NCI-H1105 treated with DMSO at 0.1 percent for 48 hours (cell line): ENCODE data around the gene NEUROD2.

Experiments
- DNase-seq: peaks from one replicate; lab custom pipeline; 2025; lab: John Stamatoyannopoulos, UW

Gene NEUROD2

GRCh38 chr17:39607851-39608130 is at the start of gene NEUROD2:
NEUROD2 (minus strand) TSS chr17:39607920; CDS start chr17:39606599, 1,321 bp downstream.
- no peak for DNase-seq

DNA sequence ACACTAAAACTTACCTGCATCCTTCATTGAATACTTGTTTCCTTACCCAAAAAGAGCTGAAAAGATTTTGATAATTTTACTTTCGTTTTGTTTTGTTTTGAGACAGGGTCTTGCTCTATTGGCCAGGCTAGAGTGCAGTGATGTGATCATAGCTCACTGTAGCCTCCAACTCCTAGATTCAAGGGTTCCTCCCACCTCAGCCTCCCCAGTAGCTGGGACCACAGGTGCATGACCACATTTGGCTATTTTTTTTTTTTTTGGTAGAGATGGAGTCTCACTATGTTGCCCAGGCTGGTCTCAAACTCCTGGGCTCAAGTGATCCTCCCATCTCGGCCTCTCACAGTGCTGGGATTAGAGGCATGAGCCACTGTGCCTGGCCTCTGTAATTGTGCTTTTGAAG is 47.4 kb upstream of the NEUROD2 start:
- no peak for DNase-seq

DNA sequence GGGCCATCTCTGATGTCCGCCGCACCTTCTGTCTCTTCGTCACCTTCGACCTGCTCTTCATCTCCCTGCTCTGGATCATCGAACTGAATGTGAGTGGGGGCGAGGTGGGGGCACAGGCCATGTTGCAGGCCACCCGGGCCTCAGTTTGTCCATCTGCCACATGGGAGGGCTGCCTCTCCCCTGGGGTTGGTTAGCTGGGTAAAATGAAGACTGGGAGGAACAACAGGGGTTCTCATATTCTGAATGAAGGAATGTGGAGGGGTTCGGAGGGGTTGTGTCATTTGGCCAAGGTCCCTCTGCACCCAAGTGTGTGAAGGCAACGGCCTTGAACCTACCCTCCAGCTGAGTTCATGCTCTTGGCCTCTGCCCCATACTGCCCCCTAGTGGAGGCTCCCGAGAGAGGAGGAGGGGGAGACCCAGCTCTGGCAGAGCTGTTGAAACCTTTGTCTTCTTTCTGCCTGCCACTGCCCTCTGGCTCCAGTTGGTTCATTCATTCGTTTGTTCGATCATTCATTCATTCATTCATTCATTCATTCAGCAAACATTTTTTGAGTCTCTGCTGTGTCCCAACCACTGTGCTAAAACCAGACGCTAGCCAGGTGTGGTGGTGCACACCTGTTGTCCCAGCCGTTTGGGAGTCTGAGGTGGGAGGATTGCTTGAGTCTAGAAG is 46.1 kb upstream of the NEUROD2 start:
- peak; percentile 2 for DNase-seq

DNA sequence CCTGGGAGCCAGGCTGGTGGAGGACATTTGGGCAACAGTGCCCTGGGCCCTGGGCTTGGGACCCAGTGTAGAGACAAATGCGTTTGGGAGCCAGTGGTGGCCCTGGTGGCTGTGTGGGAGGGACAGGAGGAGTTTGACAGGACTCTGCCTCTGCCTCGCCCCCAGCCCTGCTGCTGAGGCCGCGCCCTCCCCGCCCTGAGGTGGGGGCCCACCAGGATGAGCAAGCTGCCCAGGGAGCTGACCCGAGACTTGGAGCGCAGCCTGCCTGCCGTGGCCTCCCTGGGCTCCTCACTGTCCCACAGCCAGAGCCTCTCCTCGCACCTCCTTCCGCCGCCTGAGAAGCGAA is 45.6 kb upstream of the NEUROD2 start:
- DNase-seq: no peak

GRCh38 chr17:39652587-39653315 is 45.0 kb upstream of the NEUROD2 start:
- no peak for DNase-seq

DNA sequence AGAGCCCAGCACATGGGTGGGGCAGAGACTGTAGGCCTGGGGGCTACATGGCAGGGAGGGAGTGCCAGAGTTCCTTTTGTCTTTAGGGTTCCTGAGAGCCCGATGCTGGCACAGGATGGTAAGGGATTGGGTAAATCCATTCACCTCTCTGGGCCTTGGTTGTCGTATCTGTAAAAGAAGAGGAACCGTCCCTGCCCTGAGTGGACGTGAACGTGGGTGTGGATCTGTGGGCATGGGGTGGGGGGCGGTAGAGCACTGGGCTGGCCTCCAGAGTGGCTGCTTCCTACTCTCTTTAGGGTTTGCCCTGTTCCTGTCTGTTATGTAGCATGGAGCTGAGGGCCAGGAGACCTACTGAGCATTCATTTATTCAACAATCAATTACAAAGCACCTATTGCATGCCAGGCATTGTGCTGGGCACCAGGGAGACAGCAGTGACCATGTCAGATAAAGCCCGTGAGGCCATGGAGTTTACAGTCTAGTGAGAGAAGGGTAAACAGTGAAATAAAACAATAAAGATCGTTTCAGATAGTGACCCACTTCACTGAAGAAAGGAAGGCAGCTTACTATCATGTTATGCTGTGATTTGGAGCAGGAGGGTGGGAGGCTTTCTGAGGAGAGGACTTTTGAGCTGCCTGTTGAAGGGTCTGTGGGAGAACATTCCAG is 44.3 kb upstream of the NEUROD2 start:
- DNase-seq: no peak

DNA sequence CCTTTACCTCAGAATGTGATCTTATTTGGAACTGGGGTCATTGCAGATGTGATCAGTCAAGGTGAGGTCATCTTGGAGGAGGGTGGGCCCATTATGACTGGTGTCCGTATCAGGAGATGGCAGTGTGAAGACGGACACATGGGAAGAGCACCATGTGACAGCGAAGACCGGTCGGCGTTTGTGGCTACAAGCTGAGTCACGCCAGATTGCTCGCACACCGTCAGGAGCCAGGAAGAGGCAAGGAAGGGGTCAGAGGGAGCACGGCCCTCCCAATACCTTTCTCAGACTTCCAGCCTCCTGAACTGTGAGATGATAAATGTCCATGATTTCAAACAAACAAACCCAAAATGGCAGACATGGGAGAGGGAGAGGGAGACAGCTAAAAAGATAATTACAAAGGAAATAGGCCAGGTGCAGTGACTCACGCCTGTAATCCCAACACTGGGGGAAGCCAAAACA is 42.4 kb upstream of the NEUROD2 start:
- DNase-seq: no peak

DNA sequence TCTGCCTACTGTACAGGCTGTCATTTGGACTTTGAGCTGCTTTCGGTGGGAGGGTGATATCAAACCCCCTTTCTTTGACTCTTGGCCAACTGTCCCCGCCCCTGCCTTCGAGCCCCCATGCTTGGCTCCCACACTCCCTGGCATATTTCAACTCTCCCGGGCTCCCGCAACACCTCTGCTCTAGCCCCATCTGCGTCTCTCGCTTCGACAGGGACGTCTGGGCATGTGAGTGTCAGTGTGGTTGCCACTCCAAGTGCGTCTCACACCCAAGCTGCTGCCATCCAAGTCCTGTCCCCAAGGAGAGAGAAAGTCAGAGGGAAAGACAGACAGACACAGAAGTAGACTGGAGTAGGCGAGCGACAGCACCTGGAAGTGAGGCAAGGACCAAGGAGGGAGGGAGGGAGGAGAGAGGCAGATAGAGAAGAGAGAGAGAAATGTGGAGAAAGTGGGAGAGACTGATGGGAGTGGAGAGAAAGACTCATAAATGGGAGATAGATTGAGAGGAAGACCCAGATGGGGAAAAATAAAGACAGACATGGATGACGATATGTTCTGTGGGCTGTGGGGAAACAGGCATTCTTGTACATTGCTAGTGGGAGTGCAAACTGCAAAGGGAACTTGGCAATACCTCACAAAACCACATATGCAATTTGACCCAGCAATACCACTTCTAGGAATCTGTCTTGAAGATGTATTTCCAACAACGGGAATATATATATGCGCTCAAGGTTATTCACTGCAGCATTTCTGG is 41.1 kb upstream of the NEUROD2 start:
- no peak for DNase-seq

GRCh38 chr17:39647256-39647655 is 39.5 kb upstream of the NEUROD2 start:
- DNase-seq: no peak

DNA sequence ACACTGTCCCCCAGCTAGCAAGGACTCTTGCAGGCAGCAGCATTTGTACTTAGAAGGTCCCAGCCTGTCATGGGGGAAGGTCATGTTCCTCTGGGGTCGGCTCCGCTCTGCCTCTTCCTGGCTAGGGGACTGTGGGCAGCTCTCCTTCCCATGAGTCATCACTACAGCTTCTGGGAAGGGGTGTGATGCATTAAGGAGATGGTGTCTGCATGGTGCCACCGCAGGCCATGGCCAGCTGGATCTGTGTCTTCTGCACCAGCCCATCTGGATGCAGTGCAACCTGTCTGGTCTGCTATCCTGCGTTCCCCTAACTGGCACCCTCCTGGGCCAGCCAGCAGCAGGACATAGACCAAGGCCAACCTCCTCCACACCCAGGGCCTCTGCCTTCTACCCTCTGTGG is 35.6 kb upstream of the NEUROD2 start:
- DNase-seq: no peak

DNA sequence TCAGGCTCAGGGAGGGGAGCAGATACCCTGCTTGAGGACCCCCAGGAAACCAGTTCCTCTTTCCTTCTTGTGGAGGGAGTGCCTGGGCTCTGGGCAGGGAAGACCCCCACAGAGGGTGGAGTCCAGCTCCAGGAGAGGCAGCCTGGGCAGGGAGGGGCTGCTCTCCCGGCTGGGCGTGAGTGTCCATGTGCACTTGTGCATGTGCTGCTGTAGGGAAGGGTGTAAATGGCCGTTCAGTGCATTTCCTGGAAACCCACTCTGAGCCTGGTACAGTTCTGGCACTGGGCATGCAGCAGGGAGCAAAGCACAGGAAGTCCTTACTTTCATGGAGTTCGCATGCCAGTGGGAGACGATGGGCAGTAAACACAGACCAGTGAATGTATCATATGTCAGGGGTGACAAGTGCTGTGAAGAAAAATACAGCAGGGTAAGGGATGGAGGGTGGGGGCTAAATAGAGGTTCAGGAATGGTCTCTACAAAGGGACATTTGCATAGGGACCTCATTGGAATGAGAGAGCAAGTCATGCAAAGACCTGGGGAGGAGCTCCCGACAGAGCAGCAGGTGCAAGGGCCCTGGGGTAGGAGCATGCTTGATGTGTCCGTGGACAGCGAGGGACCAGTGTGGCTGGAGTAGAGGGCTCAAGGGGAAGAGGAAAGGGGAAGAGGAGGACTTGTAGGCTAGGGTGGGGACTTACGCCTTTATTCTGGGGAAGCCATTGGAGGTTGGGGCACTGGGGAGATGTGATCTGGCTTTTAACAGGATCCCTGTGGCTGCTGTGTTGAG is 34.8 kb upstream of the NEUROD2 start:
- DNase-seq: no peak

DNA sequence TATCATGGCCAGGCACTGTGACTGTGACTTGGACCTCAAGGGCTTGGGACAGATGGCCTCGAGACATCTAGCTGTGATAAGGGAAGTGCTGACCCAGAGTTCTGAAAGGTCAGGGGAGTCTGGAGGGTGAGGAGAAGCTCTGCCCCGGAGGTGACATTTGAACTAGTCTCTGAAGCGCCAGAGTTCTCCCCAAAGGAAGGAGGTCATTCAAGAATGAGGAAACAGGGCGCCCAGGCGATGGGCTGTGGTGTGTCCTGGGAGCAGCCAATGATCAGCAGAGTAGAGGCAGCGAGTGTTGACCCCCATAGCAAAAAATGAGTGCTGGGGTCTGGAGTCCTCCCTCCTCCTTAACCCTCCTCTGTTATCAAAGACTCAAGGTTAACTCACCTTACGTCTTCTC is 34.2 kb upstream of the NEUROD2 start:
- no peak for DNase-seq

DNA sequence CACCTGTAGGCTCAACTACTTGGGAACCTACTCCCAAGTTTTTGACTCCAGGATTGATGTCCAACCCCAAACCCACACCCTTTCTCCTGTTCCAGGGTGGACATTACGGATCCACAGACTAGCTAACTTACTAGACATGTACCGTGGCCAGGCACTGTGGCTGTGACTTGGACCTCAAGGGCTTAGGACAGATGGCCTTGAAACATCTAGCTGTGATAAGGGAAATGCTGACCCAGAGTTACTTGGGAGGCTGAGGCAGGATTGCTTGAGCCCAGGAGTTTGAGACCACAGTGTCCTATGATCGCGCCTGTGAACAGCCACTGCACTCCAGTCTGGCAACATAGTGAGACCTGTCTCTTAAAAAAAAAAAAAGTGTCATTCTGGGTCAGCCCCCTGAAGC is 33.4 kb upstream of the NEUROD2 start:
- no peak for DNase-seq

DNA sequence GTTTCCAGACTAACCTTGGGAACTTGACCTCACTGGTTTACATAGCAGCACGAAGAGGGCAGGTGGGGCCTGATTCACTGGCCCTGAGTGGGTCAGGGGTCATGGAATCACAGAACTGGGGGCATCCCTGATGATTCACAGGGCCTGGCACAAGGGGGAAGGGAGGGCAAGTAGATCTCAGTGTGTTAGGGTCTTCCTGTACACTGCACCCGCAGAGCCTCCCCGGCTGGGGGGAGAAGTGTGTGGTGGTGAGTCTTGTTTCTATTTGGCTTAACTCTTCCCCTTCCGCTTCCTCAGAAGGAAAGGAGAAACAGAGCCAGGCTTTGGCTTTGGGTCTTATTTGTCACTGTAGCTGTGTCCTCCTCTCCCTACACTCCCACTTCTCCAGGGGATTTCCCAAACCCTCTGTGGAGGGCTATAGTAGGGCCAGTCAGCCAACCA is 32.9 kb upstream of the NEUROD2 start:
- no peak for DNase-seq

DNA sequence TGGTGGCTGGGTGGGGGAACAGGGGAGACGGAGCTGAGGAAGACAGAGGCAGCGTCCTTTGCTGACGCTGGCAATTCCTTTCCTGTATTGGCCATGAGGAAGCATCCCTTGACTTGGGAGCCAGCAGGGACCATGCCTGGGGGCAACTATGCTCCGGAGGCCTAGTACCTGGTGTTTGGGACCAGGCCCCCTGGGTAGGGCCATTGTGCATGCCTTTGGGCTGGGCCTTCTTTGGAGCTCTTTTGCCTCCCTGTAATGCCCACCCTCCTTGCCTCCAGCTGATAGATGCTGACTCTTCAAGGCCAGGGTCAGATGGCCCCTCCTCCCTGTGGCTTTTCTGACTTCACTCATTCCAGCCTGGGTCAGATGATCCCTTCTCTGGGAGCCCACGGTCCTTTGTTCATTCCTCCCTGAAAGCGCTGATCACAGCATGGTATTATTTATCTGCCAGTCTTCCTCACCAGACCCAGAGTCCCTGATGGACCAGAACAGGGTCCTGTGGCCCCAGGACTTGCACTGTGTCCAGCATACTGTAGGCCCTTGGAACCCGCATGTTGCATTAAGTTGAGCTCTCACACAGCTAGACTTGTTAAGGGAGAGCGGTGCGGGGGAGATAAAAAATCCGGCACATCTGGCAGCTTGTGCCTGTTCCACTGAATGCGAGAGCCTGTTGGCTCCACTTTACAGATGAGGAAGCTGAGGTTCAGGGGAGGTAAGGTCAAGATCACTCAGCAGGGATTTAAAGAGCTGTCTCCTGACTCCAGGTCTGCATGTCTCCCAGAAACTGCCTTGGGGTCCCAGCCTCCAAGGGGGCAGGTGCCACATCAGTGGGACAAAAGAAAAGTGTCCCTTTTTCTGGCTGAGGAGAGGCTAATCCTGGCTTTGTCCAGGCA is 32.1 kb upstream of the NEUROD2 start:
- no peak for DNase-seq

DNA sequence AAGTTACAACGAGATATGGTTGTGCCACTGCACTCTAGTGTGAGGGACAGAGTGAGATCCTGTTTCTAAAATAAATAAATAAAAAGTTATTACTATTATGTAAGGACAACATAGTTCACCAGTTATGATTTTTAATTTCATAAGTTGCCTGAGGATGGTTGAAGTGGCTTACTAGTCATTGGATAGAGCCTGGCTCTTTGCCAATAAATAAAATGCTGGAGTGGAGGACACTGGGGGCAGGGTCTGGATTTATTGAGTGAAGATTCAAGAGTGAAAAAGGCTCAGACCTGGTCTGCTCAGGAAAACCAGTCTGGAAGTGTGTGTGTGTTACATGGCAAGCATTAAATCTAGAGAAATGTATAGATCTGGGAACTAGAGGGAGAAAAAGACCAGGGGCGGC is 31.3 kb upstream of the NEUROD2 start:
- no peak for DNase-seq

GRCh38 chr17:39638317-39638716 is 30.6 kb upstream of the NEUROD2 start:
- DNase-seq: no peak

DNA sequence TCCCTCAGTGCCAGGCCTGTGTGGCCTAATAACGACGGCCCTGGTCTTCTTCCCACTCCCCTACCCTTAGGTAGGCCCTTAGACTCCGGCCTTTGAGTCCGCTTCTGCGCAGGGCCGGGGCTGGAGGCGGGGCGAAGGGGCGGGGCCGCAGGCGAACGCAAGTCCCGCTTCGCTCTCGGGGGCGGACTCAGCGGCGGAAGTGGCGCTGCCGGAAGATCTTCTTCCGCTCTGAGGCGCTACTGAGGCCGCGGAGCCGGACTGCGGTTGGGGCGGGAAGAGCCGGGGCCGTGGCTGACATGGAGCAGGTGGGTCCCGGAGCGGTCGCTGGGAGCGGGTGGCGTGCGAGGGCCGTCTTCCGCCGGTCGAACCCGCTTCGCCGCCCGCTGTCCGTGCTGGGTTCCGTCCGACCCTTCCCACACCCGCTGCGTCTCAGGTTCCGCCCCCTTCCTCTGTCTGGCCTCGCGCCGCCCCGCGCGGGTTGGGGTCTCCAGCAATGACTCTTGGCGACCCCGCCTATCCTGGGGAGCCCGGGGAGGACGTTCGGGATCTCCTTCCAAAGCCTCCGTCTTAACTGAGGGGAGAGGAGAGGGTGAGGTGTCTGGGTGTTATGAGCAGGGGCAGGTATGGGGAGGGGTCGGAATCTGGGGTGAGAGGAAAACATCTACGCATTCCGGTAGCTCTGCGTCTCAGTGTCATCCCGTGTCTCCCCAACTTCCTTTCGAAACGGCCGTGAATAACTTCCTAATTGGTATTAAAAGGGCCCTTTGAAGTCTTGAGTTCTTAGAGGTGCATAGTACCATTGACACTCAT is 29.4 kb upstream of the NEUROD2 start, which contains the start of gene STARD3:
Gene STARD3, plus strand, starts transcription at position 218 of the 810 bp plus-strand sequence. CDS start 16,388 bp downstream, outside the sequence.
- DNase-seq: peak; percentile 71

DNA sequence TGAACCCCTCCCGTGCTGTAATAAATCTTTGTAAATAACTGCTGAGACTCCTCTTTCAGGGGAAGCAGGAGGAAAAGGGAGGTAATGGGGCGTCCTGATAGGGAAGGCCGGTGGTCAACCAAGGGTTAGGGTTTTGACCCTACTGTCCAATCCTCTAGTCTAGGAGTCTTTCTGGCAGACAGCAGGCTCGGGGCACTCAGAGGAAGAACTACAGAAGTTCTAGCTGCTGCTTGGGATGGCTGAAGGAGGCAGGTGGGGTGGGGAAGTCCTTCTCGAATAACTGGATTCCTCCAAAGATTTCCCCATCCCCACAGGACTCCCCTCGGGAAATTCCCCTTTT is 28.8 kb upstream of the NEUROD2 start:
- DNase-seq: no peak

GRCh38 chr17:39635614-39636176 is 28.0 kb upstream of the NEUROD2 start:
- DNase-seq: no peak
